Keratinocyte (primary cell): Measurements from ENCODE around the gene FBRSL1.

Experiments used
- CTCF ChIP-seq, 3 experiments: IDR thresholded peaks in 1 of 3; conservative IDR thresholded peaks in 1 of 3; optimal IDR thresholded peaks in 1 of 3; 2 replicates in 2 of 3; 3 replicates in 1 of 3; pipeline versions ENCODE3 to v1.5.1; 2011; ENCODE audit warnings: low read length in 3 of 3, mild to moderate bottlenecking in 3 of 3, moderate library complexity in 2 of 3, control low read depth in 1 of 3, inconsistent platforms in 1 of 3; ENCODE audit not compliant: insufficient read depth in 2 of 3; ENCODE audit errors: extremely low read depth in 1 of 3
- EZH2 ChIP-seq: IDR thresholded peaks from one replicate; pipeline ENCODE4 v1.6.1; 2012; ENCODE audit warnings: inconsistent platforms, mild to moderate bottlenecking, low read length, moderate library complexity

DNA sequence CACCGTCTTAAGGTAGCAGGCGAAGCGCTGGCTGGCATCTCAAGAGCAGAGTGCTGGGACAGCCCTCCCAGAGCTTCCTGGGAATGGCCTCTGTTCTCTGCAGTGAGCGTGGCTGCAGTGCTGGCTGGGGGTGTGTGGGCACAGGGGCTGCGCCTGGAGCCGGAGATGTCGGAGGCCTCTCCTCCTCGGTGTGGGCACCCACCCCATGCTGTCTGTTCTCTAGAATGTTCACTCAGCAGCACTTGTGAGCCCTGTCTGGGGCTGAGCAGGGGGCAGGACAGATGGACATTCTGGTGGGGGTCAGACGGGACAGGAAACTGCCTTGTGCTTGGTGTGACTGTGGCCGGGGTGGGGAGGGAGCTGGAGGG is 15.9 kb downstream of the FBRSL1 start:
- TF ChIP-seq CTCF (optimal IDR thresholded peaks at IDR 0.05 in 1 of 3, IDR thresholded peaks at IDR 0.05 in 1 of 3, conservative IDR thresholded peaks at IDR 0.05 in 1 of 3; ENCODE audit: extremely low read depth in 1 of 3, insufficient read depth in 2 of 3, low read length in 3 of 3) (no peak), EZH2 (no peak)
